PC-9 (cell line): ENCODE data around the gene PLXNA1.

ENCODE experiments used
- EZH2 ChIP-seq: fragments of 200-600 bp; sonication (generic); IDR thresholded peaks from 2 replicates; pipeline ENCODE4 v1.8.0; 2017; ENCODE audit warnings: antibody characterized with exemption, low read depth
- TF ChIP-seq, protein P1 (sequence below): fragments of 200-600 bp; sonication (generic); conservative IDR thresholded peaks from 2 replicates; pipeline ENCODE4 v1.6.1; 2017; ENCODE audit warnings: mixed run types, antibody characterized with exemption, mild to moderate bottlenecking, moderate library complexity

DNA sequence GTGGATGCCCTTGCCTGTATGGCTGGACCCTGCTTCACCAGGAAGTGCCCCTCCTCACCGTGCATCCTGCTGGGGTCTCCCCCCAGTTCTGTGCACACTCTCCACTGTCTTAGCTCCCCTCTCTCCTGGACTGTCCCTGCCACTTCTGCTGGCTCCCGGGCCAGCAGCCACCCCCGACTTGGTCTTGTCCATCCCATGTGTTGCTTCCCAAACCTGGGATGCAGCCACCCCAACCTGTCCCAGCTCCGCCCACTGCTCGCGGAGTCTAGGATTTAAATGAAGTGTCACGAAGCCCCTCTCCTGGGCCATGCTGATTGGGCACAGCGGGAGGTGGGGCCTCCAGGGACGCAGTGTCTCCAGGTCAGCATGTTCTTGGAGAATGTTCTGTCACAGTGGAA lies 48.5 kb downstream of the PLXNA1 start:
- TF ChIP-seq, protein P1, sequence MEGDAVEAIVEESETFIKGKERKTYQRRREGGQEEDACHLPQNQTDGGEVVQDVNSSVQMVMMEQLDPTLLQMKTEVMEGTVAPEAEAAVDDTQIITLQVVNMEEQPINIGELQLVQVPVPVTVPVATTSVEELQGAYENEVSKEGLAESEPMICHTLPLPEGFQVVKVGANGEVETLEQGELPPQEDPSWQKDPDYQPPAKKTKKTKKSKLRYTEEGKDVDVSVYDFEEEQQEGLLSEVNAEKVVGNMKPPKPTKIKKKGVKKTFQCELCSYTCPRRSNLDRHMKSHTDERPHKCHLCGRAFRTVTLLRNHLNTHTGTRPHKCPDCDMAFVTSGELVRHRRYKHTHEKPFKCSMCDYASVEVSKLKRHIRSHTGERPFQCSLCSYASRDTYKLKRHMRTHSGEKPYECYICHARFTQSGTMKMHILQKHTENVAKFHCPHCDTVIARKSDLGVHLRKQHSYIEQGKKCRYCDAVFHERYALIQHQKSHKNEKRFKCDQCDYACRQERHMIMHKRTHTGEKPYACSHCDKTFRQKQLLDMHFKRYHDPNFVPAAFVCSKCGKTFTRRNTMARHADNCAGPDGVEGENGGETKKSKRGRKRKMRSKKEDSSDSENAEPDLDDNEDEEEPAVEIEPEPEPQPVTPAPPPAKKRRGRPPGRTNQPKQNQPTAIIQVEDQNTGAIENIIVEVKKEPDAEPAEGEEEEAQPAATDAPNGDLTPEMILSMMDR, result no peak
- no peak for TF ChIP-seq EZH2
